Duodenal mucosa (tissue), 2 donors: Measurements from ENCODE around the gene AQP6.

ENCODE experiments used
- H3K27ac ChIP-seq: one replicate; pipeline ENCODE4 v1.7.0; 2013; ENCODE audit warnings: low read depth, low read length
- H3K27me3 ChIP-seq, 2 donors: one replicate each; pipeline ENCODE4 v1.7.0; 2013; ENCODE audit warnings: low read length in 2 of 2, control low read depth in 1 of 2; ENCODE audit not compliant: insufficient read depth in 2 of 2, control insufficient read depth in 1 of 2
- H3K36me3 ChIP-seq, 2 donors: one replicate each; pipeline ENCODE4 v1.7.0; 2013; ENCODE audit warnings: low read length in 2 of 2, control low read depth in 1 of 2; ENCODE audit not compliant: insufficient read depth in 2 of 2, control insufficient read depth in 1 of 2
- H3K4me1 ChIP-seq, 2 donors: one replicate each; pipeline ENCODE4 v1.7.0; 2013; ENCODE audit warnings: low read length in 2 of 2, control low read depth in 1 of 2; ENCODE audit not compliant: insufficient read depth in 2 of 2, control insufficient read depth in 1 of 2
- H3K4me3 ChIP-seq, 2 donors: one replicate each; pipeline ENCODE4 v1.7.0; 2013; ENCODE audit warnings: low read length in 2 of 2, low read depth in 1 of 2
- H3K9ac ChIP-seq, 2 donors: one replicate each; pipeline ENCODE4 v1.7.0; 2013; ENCODE audit warnings: low read length in 2 of 2, low read depth in 1 of 2
- H3K9me3 ChIP-seq, 2 donors: one replicate each; pipeline ENCODE4 v1.7.0; 2013; ENCODE audit warnings: low read length in 2 of 2, control low read depth in 1 of 2; ENCODE audit not compliant: control insufficient read depth in 1 of 2

Gene AQP6, protein sequence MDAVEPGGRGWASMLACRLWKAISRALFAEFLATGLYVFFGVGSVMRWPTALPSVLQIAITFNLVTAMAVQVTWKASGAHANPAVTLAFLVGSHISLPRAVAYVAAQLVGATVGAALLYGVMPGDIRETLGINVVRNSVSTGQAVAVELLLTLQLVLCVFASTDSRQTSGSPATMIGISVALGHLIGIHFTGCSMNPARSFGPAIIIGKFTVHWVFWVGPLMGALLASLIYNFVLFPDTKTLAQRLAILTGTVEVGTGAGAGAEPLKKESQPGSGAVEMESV

DNA sequence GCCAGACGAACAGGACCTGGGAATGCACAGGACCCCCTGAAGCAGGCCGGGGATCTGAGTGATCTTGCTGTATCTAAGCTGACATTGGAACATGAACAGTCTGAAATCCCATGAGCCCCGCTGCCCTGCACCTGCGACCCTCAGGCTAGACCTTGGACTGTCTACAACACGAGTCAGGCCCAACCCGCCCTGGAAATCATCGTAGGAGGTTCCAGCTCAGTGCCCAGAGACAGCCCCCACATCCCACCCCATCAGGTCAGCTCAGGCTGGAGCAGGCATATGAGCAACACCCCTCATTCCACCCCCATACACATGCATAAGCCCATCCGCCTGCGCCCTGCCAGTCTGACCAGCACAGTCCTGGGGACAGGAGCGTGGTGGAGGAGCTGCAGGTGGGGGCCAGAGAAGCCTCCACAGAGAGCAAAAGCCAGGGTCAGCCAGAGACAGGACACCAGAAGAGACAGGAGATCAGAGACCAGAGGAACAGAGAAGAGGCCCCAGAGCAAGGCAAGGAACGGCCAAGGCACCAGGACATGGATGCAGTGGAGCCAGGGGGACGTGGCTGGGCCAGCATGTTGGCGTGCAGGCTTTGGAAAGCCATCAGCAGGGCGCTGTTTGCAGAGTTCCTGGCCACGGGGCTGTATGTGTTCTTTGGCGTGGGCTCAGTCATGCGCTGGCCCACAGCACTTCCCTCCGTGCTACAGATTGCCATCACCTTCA, at the start of gene AQP6:
TSS of gene AQP6 (plus strand) at position 307 of the 720 bp plus-strand sequence. CDS start at position 534, 227 bp downstream.
- Histone ChIP-seq H3K27ac (no peak within 1 kb of the TSS), H3K9me3 (no peaks in the 10 kb centered on the region), H3K27me3 (peaks cover 21 to 26% of the 10 kb centered on the region in 2 donors), H3K4me1 (peaks cover 11 to 20% of the 10 kb centered on the region in 2 donors), H3K9ac (no peak within 1 kb of the TSS), H3K36me3 (no peaks in the 10 kb centered on the region), H3K4me3 (no peak within 1 kb of the TSS)

DNA sequence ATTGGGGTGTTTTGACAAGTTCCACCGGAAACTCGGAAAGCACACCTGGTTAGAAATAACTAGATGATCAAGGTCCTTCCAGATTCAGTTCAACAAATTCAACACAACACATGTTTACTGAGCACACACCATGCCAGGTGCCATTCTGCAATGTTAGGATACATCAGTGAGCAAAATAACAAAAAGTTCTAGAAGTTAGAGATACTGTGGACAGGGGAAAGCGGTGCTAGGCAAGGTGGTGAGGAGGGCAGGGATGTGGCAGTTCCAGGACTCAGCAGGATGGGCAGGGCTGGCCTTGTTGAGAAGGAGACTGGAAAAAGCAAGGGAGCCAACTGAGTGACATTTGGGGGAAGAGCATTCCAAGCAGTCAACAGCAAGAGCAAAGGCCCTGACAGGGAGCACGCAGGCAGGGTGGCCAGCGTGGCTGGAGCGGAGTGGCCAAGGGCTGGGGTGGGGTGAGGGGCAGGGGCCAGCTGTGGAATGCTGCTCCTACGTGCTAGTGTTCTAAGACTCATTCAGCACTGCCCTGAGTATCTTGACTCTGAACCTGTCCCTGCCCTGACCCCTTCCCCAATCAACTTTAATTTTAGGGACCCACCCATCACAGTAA, 49.6 kb upstream of the AQP6 start:
- Histone ChIP-seq H3K27me3 (no peaks in the 10 kb centered on the region), H3K4me3 (no peak overlapping the region), H3K4me1 (no peaks in the 10 kb centered on the region), H3K27ac (no peak overlapping the region), H3K9me3 (no peaks in the 10 kb centered on the region), H3K9ac (no peak overlapping the region), H3K36me3 (no peaks in the 10 kb centered on the region)

DNA sequence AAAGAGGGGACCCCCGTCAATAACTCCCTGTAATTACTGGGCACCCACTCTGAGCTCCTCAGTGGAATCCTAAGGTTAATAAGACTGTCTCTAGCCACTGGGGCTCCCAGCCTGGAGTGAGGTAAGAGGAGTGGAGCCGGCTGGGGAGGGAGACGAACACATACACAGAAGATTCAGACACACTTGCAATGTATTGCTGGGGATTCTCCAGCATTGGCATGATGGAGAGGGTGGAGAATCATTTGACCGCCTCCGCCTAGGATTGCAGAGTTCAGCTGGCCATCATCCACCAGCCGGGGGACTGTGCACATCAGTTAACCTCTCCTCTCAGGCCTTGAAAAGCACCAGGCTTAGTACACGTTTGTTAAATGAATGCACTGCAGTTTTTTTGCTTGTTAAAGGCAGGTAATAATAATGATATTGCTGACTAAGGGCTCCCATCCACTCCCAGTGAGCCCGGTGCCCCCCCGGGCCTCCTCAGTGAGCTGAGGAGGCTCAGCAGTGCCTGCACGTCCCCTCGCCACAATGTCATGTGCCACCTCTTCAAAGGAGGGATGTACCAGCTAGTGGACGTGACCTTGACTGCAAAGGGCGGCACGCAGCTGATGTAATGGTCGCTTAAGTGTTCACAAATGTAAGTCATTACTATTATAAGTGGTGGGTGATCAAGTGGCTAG, 48.7 kb upstream of the AQP6 start:
- no peak overlapping the region for H3K27ac ChIP-seq
- H3K4me3 ChIP-seq = no peak overlapping the region
- H3K36me3 ChIP-seq = no peaks in the 10 kb centered on the region
- H3K9ac ChIP-seq = no peak overlapping the region
- peaks cover 0 to under 1% of the 10 kb centered on the region in 2 donors for H3K27me3 ChIP-seq
- H3K9me3 ChIP-seq = no peaks in the 10 kb centered on the region
- H3K4me1 ChIP-seq = no peaks in the 10 kb centered on the region

DNA sequence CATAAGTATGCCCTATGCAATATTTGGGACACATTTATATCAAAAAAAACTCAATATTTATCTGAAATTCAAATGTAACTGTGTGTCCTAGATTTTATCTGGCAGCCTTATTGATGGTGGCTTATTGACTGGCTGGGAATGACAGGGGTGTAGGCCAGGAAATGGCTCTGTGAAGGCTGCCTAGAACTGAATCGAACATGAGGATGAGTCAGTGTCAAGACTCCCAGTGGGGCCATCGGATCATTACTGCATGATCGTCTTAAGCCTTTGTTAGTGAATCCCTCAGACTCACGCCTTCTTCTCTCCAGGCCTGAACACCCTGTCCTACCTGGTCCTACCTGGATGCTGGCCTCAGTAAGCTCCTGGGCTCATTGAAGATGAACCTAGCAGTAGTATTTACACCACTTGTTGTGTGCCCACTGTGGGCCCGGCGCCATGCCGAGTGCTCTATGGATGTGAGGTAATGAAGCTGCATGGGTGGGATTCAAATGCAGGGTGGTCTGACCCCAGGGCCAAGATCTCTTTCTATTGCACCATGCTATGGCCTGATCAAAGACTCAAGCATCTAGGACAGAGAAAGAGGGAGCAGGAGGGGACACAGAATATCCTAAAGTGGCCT, 48.0 kb upstream of the AQP6 start:
- Histone ChIP-seq H3K4me1 (no peaks in the 10 kb centered on the region), H3K27me3 (peaks cover 0 to 6% of the 10 kb centered on the region in 2 donors), H3K9me3 (no peaks in the 10 kb centered on the region), H3K9ac (no peak overlapping the region), H3K27ac (no peak overlapping the region), H3K4me3 (no peak overlapping the region), H3K36me3 (no peaks in the 10 kb centered on the region)

DNA sequence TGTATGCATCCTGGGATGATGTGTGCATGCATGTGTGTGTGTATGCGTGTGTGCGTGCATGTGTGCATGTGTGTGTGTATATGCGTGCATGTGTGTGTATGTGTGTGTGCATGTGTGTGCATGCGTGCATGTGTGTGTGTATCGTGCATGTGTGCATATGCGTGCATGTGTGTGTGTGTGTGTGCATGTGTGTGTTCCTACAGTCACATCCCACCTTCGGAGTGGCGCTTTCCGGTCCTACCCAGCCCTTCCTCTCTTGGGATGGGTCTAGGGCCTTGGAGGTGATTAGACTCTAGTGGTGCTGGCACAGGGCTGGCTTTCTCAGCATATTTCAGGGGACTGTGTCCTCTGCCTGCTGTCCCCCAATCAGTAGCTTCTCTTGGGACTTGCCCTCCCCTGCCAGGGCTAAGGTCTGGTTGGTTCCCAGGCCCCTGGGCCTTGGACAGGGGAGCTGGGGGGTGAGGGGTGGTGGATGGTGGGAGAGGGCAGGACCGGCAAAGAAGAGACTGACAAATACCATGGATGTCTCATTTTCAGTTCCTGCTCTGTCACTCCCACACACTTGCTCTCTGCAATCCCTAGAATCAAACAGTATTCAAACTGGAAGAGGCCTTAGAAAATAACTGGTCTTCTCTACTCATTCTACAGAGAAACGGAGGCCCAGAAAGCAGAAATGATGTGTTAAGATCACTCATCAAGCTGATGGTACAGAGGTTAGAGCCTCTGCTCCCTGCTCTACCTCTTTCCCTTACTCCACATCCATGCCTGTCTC, 47.1 kb upstream of the AQP6 start:
- no peaks in the 10 kb centered on the region for H3K36me3 ChIP-seq
- no peaks in the 10 kb centered on the region for H3K4me1 ChIP-seq
- no peak overlapping the region for H3K27ac ChIP-seq
- H3K27me3 ChIP-seq = peaks cover 0 to 6% of the 10 kb centered on the region in 2 donors
- no peak overlapping the region for H3K9ac ChIP-seq
- H3K9me3 ChIP-seq = no peaks in the 10 kb centered on the region
- H3K4me3 ChIP-seq = no peak overlapping the region

DNA sequence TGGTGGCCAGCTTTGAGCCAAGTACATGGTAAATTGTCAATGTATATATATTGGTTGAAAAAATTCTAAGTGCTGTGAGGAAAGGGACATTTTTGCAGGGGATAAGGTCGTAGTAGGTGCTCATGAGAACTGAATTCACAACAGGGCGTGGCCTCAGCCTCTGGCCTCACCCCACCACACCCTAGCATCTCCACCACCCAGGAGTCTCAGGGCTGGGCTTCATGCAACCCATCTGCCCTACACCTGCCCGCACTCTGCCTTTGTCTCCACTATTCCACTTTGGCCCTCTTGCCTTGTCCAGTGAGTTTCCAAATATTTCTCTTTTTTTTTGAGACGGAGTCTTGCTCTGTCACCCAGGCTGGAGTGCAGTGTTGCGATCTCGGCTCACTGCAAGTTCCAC, 44.3 kb upstream of the AQP6 start:
- H3K4me3 ChIP-seq = no peak overlapping the region
- H3K27ac ChIP-seq = no peak overlapping the region
- H3K36me3 ChIP-seq = no peaks in the 10 kb centered on the region
- H3K4me1 ChIP-seq = no peaks in the 10 kb centered on the region
- no peak overlapping the region for H3K9ac ChIP-seq
- H3K27me3 ChIP-seq = peaks cover 0 to 6% of the 10 kb centered on the region in 2 donors
- no peaks in the 10 kb centered on the region for H3K9me3 ChIP-seq

DNA sequence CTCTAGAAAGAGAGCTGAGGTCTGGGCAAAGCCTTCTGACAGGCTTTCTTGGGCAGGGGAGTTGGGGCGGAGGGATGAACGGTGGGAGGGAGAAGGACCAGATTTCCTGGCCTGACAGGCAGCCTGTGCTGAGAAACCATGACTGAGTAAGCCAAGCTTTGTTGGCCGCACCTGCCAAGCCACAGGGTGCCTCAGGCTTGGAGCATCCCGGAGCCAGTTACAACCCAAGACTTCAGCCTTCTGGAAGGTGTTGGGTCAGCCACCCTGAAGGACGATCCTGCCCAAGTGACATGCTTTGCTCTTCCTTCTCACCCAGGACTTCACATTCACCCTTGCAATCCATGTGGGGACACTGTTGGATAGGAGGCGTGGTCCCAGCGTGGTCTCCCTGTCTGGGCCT, 43.2 kb upstream of the AQP6 start:
- peaks cover 0 to 6% of the 10 kb centered on the region in 2 donors for H3K27me3 ChIP-seq
- no peak overlapping the region for H3K4me3 ChIP-seq
- H3K27ac ChIP-seq = no peak overlapping the region

DNA sequence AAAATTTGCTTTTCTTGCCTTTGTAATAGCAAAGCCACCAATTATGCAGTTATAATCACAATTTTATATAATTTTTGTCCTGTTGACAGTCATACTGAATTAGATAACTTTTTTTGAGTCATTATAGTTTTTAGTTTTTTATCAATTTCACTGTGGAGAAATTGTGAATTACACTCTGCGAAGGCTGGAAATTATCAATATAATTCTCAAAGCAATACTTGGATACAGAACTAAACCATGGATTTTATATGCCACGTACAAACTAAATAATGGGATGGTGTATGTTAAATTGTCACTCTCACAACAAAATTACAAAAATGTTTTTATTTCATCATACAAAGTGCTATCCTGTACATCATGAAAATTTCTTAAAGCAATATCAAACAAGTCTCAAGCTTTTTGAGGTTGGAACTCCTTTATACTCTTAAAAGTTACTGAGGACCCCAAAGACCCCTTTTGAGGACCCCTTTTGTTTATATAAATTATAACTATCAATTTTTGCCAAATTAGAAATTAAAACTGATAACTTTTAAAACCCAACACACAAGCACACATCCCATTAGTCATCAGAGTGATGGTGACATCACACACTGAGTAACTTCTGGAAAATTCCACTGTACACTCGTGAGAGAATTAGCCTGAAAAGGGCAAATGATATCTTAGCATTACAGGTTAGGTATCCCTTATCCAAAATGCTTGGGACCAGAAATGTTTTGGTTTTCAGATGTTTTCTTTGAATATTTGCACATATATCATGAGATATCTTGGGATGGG, 42.0 kb upstream of the AQP6 start:
- Histone ChIP-seq H3K4me3 (no peak overlapping the region), H3K36me3 (no peaks in the 10 kb centered on the region), H3K9me3 (no peaks in the 10 kb centered on the region), H3K27ac (no peak overlapping the region), H3K9ac (no peak overlapping the region), H3K27me3 (peaks cover 0 to 6% of the 10 kb centered on the region in 2 donors), H3K4me1 (no peaks in the 10 kb centered on the region)

More for the DNA sequence above, 43.2 kb upstream of the AQP6 start:
- no peaks in the 10 kb centered on the region for H3K4me1 ChIP-seq
- no peaks in the 10 kb centered on the region for H3K9me3 ChIP-seq
- H3K36me3 ChIP-seq = no peaks in the 10 kb centered on the region
- H3K9ac ChIP-seq = no peak overlapping the region

- Histone ChIP-seq H3K9ac (no peak overlapping the region), H3K36me3 (no peaks in the 10 kb centered on the region), H3K9me3 (no peaks in the 10 kb centered on the region), H3K27me3 (peaks cover 0 to 6% of the 10 kb centered on the region in 2 donors), H3K4me3 (no peak overlapping the region), H3K4me1 (no peaks in the 10 kb centered on the region), H3K27ac (no peak overlapping the region)
These were observed 40.7 kb upstream of the AQP6 start for GRCh38 chr12:49932023-49932422.
